ENCODE data around the gene XRCC4. TPM values are rescaled to one million over a fixed set of nuclear protein-coding genes. Genes with fewer than 3 reads are reported as not detected.

Gene XRCC4
- polyA plus RNA-seq, 1 donor from 2014 or later, result 22.9 TPM

DNA sequence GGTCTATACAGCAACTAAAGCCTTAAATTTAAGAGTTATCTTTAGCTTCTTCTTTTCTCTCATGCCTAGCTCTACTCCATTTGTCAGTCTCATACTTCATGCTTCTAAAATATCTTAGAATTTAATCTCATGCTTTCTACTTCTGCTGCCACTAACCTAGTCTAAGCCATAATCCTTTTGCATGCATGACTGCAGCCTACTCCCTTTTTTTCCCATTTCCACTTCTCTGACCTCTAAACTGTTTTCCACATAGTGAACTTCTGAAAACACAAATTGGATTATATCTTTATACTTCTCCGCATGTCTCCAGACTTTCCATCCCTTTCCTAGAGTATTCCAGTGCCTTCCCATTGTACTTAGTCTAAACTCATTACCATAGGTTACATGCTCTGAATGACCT lies 193.0 kb downstream of the XRCC4 start:
- Histone ChIP-seq H3K27me3 (ENCODE audit: insufficient read depth, low read depth, low read length) (no peaks in the 10 kb centered on the region), H3K9me3 (ENCODE audit: low read length) (no peaks in the 10 kb centered on the region), H3K27ac (ENCODE audit: low read length) (no peak overlapping the region), H3F3A (ENCODE audit: insufficient read depth, low read length, poor library complexity, severe bottlenecking) (no peaks in the 10 kb centered on the region), H3K36me3 (ENCODE audit: insufficient read depth, low read length) (no peaks in the 10 kb centered on the region), H4K20me1 (ENCODE audit: insufficient read depth) (no peaks in the 10 kb centered on the region), H3K79me2 (replicated peaks; ENCODE audit: insufficient read depth, low read length) (no peaks in the 10 kb centered on the region), H3K4me3 (ENCODE audit: low read length) (no peak overlapping the region), H2AFZ (ENCODE audit: low read depth, low read length) (no peak overlapping the region), H3K9me2 (ENCODE audit: insufficient read depth, low read length) (no peaks in the 10 kb centered on the region), H3K4me2 (ENCODE audit: low read length) (no peak overlapping the region), H3K9ac (ENCODE audit: low read length) (no peak overlapping the region)
- no peak for TF ChIP-seq TAF1 (IDR thresholded peaks at IDR 0.05; ENCODE audit: low read depth)
- TF ChIP-seq SMC3 (conservative IDR thresholded peaks at IDR 0.05; ENCODE audit: poor library complexity), result no peak
- no peak for TF ChIP-seq MXI1 (conservative IDR thresholded peaks at IDR 0.05; ENCODE audit: poor library complexity, severe bottlenecking)
- TF ChIP-seq, protein P1, sequence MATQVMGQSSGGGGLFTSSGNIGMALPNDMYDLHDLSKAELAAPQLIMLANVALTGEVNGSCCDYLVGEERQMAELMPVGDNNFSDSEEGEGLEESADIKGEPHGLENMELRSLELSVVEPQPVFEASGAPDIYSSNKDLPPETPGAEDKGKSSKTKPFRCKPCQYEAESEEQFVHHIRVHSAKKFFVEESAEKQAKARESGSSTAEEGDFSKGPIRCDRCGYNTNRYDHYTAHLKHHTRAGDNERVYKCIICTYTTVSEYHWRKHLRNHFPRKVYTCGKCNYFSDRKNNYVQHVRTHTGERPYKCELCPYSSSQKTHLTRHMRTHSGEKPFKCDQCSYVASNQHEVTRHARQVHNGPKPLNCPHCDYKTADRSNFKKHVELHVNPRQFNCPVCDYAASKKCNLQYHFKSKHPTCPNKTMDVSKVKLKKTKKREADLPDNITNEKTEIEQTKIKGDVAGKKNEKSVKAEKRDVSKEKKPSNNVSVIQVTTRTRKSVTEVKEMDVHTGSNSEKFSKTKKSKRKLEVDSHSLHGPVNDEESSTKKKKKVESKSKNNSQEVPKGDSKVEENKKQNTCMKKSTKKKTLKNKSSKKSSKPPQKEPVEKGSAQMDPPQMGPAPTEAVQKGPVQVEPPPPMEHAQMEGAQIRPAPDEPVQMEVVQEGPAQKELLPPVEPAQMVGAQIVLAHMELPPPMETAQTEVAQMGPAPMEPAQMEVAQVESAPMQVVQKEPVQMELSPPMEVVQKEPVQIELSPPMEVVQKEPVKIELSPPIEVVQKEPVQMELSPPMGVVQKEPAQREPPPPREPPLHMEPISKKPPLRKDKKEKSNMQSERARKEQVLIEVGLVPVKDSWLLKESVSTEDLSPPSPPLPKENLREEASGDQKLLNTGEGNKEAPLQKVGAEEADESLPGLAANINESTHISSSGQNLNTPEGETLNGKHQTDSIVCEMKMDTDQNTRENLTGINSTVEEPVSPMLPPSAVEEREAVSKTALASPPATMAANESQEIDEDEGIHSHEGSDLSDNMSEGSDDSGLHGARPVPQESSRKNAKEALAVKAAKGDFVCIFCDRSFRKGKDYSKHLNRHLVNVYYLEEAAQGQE (IDR thresholded peaks at IDR 0.05; ENCODE audit: borderline replicate concordance), result no peak
- no peak for TF ChIP-seq EP300 (conservative IDR thresholded peaks at IDR 0.05; ENCODE audit: poor library complexity, severe bottlenecking)
- TF ChIP-seq EZH2 (IDR thresholded peaks at IDR 0.05; ENCODE audit: borderline replicate concordance, insufficient read depth, low read length, poor library complexity, severe bottlenecking), result no peak
- TF ChIP-seq, protein P2, sequence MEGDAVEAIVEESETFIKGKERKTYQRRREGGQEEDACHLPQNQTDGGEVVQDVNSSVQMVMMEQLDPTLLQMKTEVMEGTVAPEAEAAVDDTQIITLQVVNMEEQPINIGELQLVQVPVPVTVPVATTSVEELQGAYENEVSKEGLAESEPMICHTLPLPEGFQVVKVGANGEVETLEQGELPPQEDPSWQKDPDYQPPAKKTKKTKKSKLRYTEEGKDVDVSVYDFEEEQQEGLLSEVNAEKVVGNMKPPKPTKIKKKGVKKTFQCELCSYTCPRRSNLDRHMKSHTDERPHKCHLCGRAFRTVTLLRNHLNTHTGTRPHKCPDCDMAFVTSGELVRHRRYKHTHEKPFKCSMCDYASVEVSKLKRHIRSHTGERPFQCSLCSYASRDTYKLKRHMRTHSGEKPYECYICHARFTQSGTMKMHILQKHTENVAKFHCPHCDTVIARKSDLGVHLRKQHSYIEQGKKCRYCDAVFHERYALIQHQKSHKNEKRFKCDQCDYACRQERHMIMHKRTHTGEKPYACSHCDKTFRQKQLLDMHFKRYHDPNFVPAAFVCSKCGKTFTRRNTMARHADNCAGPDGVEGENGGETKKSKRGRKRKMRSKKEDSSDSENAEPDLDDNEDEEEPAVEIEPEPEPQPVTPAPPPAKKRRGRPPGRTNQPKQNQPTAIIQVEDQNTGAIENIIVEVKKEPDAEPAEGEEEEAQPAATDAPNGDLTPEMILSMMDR (IDR thresholded peaks at IDR 0.05; ENCODE audit: poor library complexity, severe bottlenecking), result no peak
- TF ChIP-seq POLR2AphosphoS5 (IDR thresholded peaks at IDR 0.05), result no peak
- TF ChIP-seq RAD21 (conservative IDR thresholded peaks at IDR 0.05), result no peak

DNA sequence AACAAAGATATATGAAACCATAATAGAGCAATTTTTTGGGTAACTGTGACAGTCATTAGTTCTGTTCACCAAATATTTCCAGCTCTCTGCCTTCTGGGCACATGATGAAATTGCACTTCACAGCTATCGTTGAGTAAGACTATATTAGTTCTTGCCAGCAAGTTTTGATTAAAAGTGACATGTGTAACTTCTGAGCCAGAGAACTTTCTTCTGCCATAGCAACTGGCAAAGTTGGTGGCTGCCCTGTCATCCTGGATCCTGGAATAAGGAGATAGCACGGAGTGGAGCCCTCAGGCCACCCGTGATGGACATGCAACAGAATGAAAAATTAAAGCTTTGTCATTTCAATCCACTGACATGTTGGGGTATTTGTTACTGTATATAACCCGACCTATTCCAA lies 199.8 kb downstream of the XRCC4 start:
- Histone ChIP-seq H3K9me2 (ENCODE audit: insufficient read depth, low read length) (peaks cover 2% of the 10 kb centered on the region), H4K20me1 (ENCODE audit: insufficient read depth) (no peaks in the 10 kb centered on the region), H3K9me3 (ENCODE audit: low read length) (no peaks in the 10 kb centered on the region), H3K79me2 (replicated peaks; ENCODE audit: insufficient read depth, low read length) (no peaks in the 10 kb centered on the region), H2AFZ (ENCODE audit: low read depth, low read length) (no peak overlapping the region), H3K4me3 (ENCODE audit: low read length) (no peak overlapping the region), H3K9ac (ENCODE audit: low read length) (no peak overlapping the region), H3F3A (ENCODE audit: insufficient read depth, low read length, poor library complexity, severe bottlenecking) (no peaks in the 10 kb centered on the region), H3K27ac (ENCODE audit: low read length) (no peak overlapping the region), H3K4me2 (ENCODE audit: low read length) (no peak overlapping the region), H3K36me3 (ENCODE audit: insufficient read depth, low read length) (no peaks in the 10 kb centered on the region), H3K27me3 (ENCODE audit: insufficient read depth, low read depth, low read length) (no peaks in the 10 kb centered on the region)
- TF ChIP-seq MXI1 (conservative IDR thresholded peaks at IDR 0.05; ENCODE audit: poor library complexity, severe bottlenecking) (no peak), EZH2 (IDR thresholded peaks at IDR 0.05; ENCODE audit: borderline replicate concordance, insufficient read depth, low read length, poor library complexity, severe bottlenecking) (no peak), SMC3 (conservative IDR thresholded peaks at IDR 0.05; ENCODE audit: poor library complexity) (no peak), TAF1 (IDR thresholded peaks at IDR 0.05; ENCODE audit: low read depth) (no peak), RAD21 (conservative IDR thresholded peaks at IDR 0.05) (no peak), POLR2AphosphoS5 (IDR thresholded peaks at IDR 0.05) (no peak), EP300 (conservative IDR thresholded peaks at IDR 0.05; ENCODE audit: poor library complexity, severe bottlenecking) (no peak)
- TF ChIP-seq, protein P1 (IDR thresholded peaks at IDR 0.05; ENCODE audit: borderline replicate concordance), result no peak
- TF ChIP-seq, protein P2 (IDR thresholded peaks at IDR 0.05; ENCODE audit: poor library complexity, severe bottlenecking), result no peak
